Hepatocyte (in vitro differentiated cells): ENCODE data around the gene BCL2L1. TPM values are rescaled to one million over a fixed set of nuclear protein-coding genes. Genes with fewer than 3 reads are reported as not detected.

ENCODE experiments used
- DNase-seq: peaks from one replicate; pipeline ENCODE4 v3.0.0-alpha.2; 2016; ENCODE audit warnings: low spot score
- H2AFZ ChIP-seq: fragments of 200-600 bp; sonication (generic); 2 replicates; pipeline ENCODE4 v1.6.0; 2016; ENCODE audit warnings: antibody characterized with exemption, mild to moderate bottlenecking
- H3K27ac ChIP-seq: fragments of 200-600 bp; sonication (generic); 2 replicates; pipeline ENCODE4 v1.5.1; 2016; ENCODE audit warnings: mild to moderate bottlenecking
- H3K27me3 ChIP-seq: fragments of 200-600 bp; sonication (generic); 2 replicates; pipeline ENCODE4 v1.6.1; 2016
- H3K36me3 ChIP-seq: fragments of 200-600 bp; sonication (generic); replicated peaks from 2 replicates; pipeline ENCODE4 v1.5.1; 2016; ENCODE audit warnings: low read depth; ENCODE audit not compliant: insufficient read depth
- H3K4me1 ChIP-seq: fragments of 200-600 bp; sonication (generic); 2 replicates; pipeline ENCODE4 v1.5.1; 2016; ENCODE audit warnings: mild to moderate bottlenecking, moderate library complexity; ENCODE audit not compliant: insufficient read depth
- H3K4me2 ChIP-seq: fragments of 200-600 bp; sonication (generic); 2 replicates; pipeline ENCODE4 v1.6.0; 2016
- H3K4me3 ChIP-seq: fragments of 200-600 bp; sonication (generic); 2 replicates; pipeline ENCODE4 v1.5.1; 2016; ENCODE audit warnings: mild to moderate bottlenecking
- H3K79me2 ChIP-seq: fragments of 200-600 bp; sonication (generic); 2 replicates; pipeline ENCODE4 v1.6.0; 2017; ENCODE audit warnings: mild to moderate bottlenecking
- H3K9me2 ChIP-seq: fragments of 200-600 bp; sonication (generic); replicated peaks from 2 replicates; pipeline ENCODE4 v1.6.0; 2017; ENCODE audit warnings: mild to moderate bottlenecking; ENCODE audit not compliant: insufficient read depth
- H3K9me3 ChIP-seq: fragments of 200-600 bp; sonication (generic); 2 replicates; pipeline ENCODE4 v1.5.1; 2016; ENCODE audit warnings: low read depth, mild to moderate bottlenecking
- H4K20me1 ChIP-seq: fragments of 200-600 bp; sonication (generic); 2 replicates; pipeline ENCODE4 v1.6.0; 2016; ENCODE audit warnings: mild to moderate bottlenecking; ENCODE audit not compliant: insufficient read depth, poor library complexity, severe bottlenecking
- CTCF ChIP-seq: fragments of 200-600 bp; sonication (generic); IDR thresholded peaks from 2 replicates; pipeline ENCODE4 v1.5.1; 2016; ENCODE audit warnings: antibody characterized with exemption, mild to moderate bottlenecking; ENCODE audit not compliant: poor library complexity
- EZH2 ChIP-seq: fragments of 200-600 bp; sonication (generic); IDR thresholded peaks from 2 replicates; pipeline ENCODE4 v1.6.1; 2016; ENCODE audit warnings: antibody characterized with exemption, mild to moderate bottlenecking, borderline replicate concordance
- EZH2phosphoT487 ChIP-seq: fragments of 200-600 bp; sonication (generic); IDR thresholded peaks from one replicate; pipeline ENCODE4 v1.6.1; 2018; ENCODE audit warnings: antibody characterized with exemption, mild to moderate bottlenecking, low read depth, moderate library complexity; ENCODE audit not compliant: unreplicated experiment, severe bottlenecking
- WGBS: methylation state at CpG from one replicate; pipeline ENCODE4 v1.1.6; 2016; ENCODE audit warnings: low lambda C conversion rate; ENCODE audit errors: missing lambda C conversion rate; 5-methylcytosine and 5-hydroxymethylcytosine counted together
- polyA plus RNA-seq: library from polyadenylated mRNA; unstranded; fragments of >200 nt; fragmentation: Nextera tagmentation; extraction: Ambion mirVana; gene quantifications from 2 replicates; pipeline ENCODE4 v1.2.1, GENCODE V29; 2016
- total RNA-seq: library from RNA; depleted of rRNA; stranded (reverse); fragments of >200 nt; gene quantifications from 2 replicates; pipeline ENCODE4 v1.2.3, GENCODE V29; 2014

BCL2L1 gene
- total and polyA plus RNA-seq, 2 experiments from 2014 or later, result 104 to 139 TPM

GRCh38 chr20:31678389-31679356, 44.0 kb downstream of the BCL2L1 start:
- H3K27me3 ChIP-seq, result no peaks in the 10 kb centered on the region
- peaks cover 53% of the 10 kb centered on the region for H3K4me1 ChIP-seq
- peak; percentile 32 for DNase-seq
- H3K4me2 ChIP-seq, result no peak overlapping the region
- peak overlapping the region; percentile 23 for H3K27ac ChIP-seq
- TF ChIP-seq EZH2 (no peak), CTCF (no peak), EZH2phosphoT487 (no peak)
- H2AFZ ChIP-seq, result no peak overlapping the region
- no peaks in the 10 kb centered on the region for H3K9me2 ChIP-seq
- no peaks in the 10 kb centered on the region for H3K9me3 ChIP-seq
- H3K36me3 ChIP-seq, result no peaks in the 10 kb centered on the region
- peaks cover 100% of the 10 kb centered on the region for H3K79me2 ChIP-seq
- H3K4me3 ChIP-seq, result no peak overlapping the region
- H4K20me1 ChIP-seq, result peaks cover 51% of the 10 kb centered on the region
- 67% methylated on average over 9 of the region's 9 CpGs for WGBS

- WGBS, result 90% methylated on average over 2 of the region's 2 CpGs
- no peak for TF ChIP-seq EZH2
- TF ChIP-seq CTCF, result no peak
- TF ChIP-seq EZH2phosphoT487, result no peak
- peak overlapping the region; percentile 23 for H3K27ac ChIP-seq
- peaks cover 100% of the 10 kb centered on the region for H3K79me2 ChIP-seq
- H3K4me1 ChIP-seq, result peaks cover 53% of the 10 kb centered on the region
- DNase-seq, result no peak
- no peaks in the 10 kb centered on the region for H3K36me3 ChIP-seq
- no peaks in the 10 kb centered on the region for H3K27me3 ChIP-seq
- no peak overlapping the region for H3K4me2 ChIP-seq
- no peak overlapping the region for H3K4me3 ChIP-seq
- peaks cover 55% of the 10 kb centered on the region for H4K20me1 ChIP-seq
- no peaks in the 10 kb centered on the region for H3K9me3 ChIP-seq
- no peak overlapping the region for H2AFZ ChIP-seq
- no peaks in the 10 kb centered on the region for H3K9me2 ChIP-seq
Observed at GRCh38 chr20:31677553-31678260, 45.0 kb downstream of the BCL2L1 start.

- 92% methylated on average over 7 of the region's 7 CpGs for WGBS
- Histone ChIP-seq H3K79me2 (peaks cover 100% of the 10 kb centered on the region), H3K4me1 (peaks cover 53% of the 10 kb centered on the region)
Observed at GRCh38 chr20:31676609-31676989, 46.1 kb downstream of the BCL2L1 start.

More at GRCh38 chr20:31676609-31676989, 46.1 kb downstream of the BCL2L1 start:
- no peaks in the 10 kb centered on the region for H3K9me2 ChIP-seq
- no peak overlapping the region for H2AFZ ChIP-seq
- peak overlapping the region; percentile 77 for H3K27ac ChIP-seq
- DNase-seq, result no peak
- peaks cover 56% of the 10 kb centered on the region for H4K20me1 ChIP-seq
- no peaks in the 10 kb centered on the region for H3K36me3 ChIP-seq
- no peaks in the 10 kb centered on the region for H3K27me3 ChIP-seq
- no peaks in the 10 kb centered on the region for H3K9me3 ChIP-seq
- no peak overlapping the region for H3K4me3 ChIP-seq
- TF ChIP-seq CTCF, result no peak
- TF ChIP-seq EZH2, result no peak
- TF ChIP-seq EZH2phosphoT487, result no peak
- no peak overlapping the region for H3K4me2 ChIP-seq
